GM06990 (cell line): ENCODE results near the gene ACTN3.
"Not testable (repeated sequence)": the region's sequence is repeated elsewhere in the genome, so short reads cannot be mapped to it uniquely, and the experiment has no call there.

Experiments
- DNase-seq: peaks from one replicate; pipeline ENCODE4 v3.0.0-alpha.2; 2011; ENCODE audit not compliant: insufficient read length; ENCODE audit errors: extremely low read depth
- H3K27me3 ChIP-seq: replicated peaks from 2 replicates; pipeline ENCODE4 v1.6.0; 2011; ENCODE audit warnings: low read length; ENCODE audit not compliant: control insufficient read depth, insufficient read depth
- H3K36me3 ChIP-seq: 2 replicates; pipeline ENCODE4 v1.5.1; 2011; ENCODE audit warnings: low read length; ENCODE audit not compliant: control insufficient read depth, insufficient read depth
- H3K4me3 ChIP-seq: replicated peaks from 2 replicates; pipeline ENCODE4 v1.5.1; 2011; ENCODE audit warnings: low read depth, mild to moderate bottlenecking, control low read depth, low read length
- CTCF ChIP-seq: IDR thresholded peaks from 2 replicates; pipeline ENCODE4 v1.5.1; 2011; ENCODE audit warnings: low read length, control low read depth, mild to moderate bottlenecking, inconsistent platforms; ENCODE audit not compliant: insufficient read depth, poor library complexity, severe bottlenecking

The ACTN3 gene

GRCh38 chr11:66529655-66530054 lies 17.0 kb upstream of the ACTN3 start:
- Histone ChIP-seq H3K27me3 (no peaks in the 10 kb centered on the region), H3K4me3 (no peak overlapping the region), H3K36me3 (peaks cover 2% of the 10 kb centered on the region)
- no peak for DNase-seq
- no peak for TF ChIP-seq CTCF

DNA sequence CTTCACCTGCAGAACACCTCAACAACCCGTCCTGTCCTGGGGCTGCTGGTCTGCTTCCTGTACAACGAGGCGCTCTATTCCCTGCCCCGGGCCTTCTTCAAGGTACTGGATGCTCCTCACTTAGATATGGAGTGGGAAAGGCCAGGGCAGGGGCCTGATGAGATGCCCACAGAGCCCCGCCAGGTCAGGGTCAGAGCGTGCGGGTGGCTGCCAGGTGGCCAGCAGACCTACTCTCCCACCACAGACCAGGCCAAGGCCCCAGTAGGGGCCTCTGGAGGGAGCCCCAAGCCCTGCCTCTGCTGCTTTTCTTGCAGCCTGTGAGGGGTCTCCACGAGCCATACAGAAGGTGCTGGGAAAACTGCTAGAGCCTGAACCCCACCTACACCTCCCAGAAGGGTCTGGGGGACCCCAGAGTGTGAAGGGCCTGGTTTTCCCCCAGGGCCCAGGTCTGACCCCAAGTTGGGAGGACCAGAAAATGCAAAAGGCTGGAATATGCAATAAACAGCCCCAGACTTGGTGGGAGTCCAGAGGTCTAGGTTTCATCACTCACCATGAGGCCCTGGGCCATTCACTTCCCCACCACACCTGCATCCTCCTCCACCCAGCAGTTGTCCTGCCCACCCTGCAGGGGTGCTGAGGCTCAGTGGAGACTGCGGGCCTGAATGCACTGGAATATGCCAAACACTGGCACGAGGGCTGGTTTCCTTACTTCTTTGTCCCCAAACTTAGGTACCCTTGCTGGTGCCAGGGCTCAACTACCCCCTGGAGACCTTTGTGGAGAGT lies 15.6 kb upstream of the ACTN3 start:
- no peak for TF ChIP-seq CTCF
- Histone ChIP-seq H3K36me3 (peaks cover under 1% of the 10 kb centered on the region), H3K4me3 (no peak overlapping the region), H3K27me3 (no peaks in the 10 kb centered on the region)
- DNase-seq = no peak

DNA sequence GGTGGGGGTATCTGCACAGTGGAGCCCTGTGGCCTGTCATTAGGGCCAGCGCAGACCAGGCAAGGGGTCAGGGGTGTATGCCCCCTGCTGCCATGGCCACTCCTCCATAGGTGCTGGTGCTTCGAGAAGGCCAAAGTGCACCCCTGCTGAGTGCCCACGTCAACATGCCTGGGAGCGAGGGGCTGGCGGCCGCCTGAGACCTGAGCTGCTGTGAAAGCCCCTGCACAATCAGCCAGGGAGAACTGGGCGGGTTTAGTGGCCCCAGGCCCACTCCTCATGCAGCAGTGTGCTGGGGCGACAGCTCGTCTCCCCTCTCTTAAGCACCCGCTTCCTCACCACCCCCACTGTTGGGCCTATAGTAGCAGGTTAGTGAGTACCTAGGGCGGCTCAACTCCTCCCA lies 14.9 kb upstream of the ACTN3 start:
- Histone ChIP-seq H3K36me3 (no peaks in the 10 kb centered on the region; the same call in none of the 2 replicates), H3K4me3 (no peak overlapping the region), H3K27me3 (no peaks in the 10 kb centered on the region)
- no peak for DNase-seq
- TF ChIP-seq CTCF = no peak

- H3K4me3 ChIP-seq = no peak overlapping the region
- H3K27me3 ChIP-seq = no peaks in the 10 kb centered on the region
- no peaks in the 10 kb centered on the region; the same call in none of the 2 replicates for H3K36me3 ChIP-seq
- no peak for TF ChIP-seq CTCF
- no peak for DNase-seq
These were observed 13.9 kb upstream of the ACTN3 start for GRCh38 chr11:66532784-66533183.

- TF ChIP-seq CTCF = no peak
- Histone ChIP-seq H3K27me3 (no peaks in the 10 kb centered on the region), H3K4me3 (no peak overlapping the region), H3K36me3 (peaks cover 21% of the 10 kb centered on the region)
- DNase-seq = no peak
These were observed 7.4 kb upstream of the ACTN3 start for GRCh38 chr11:66539170-66539869.

- H3K36me3 ChIP-seq = peaks cover 21% of the 10 kb centered on the region
- no peaks in the 10 kb centered on the region for H3K27me3 ChIP-seq
- H3K4me3 ChIP-seq = no peak overlapping the region
- no peak for DNase-seq
- TF ChIP-seq CTCF = no peak
These were observed 6.9 kb upstream of the ACTN3 start for GRCh38 chr11:66539870-66540213.

GRCh38 chr11:66540598-66540997 lies 6.1 kb upstream of the ACTN3 start:
- H3K27me3 ChIP-seq, DNase-seq, H3K4me3 ChIP-seq: not testable (repeated sequence)
- H3K36me3 ChIP-seq = peaks cover 21% of the 10 kb centered on the region
